HG02943 (cell line): ENCODE results near the gene DENND1B.

ENCODE experiments used
- ATAC-seq: cut with Tn5 transposase; IDR thresholded peaks from one replicate; pipeline ENCODE4 v1.9.1; 2021; ENCODE audit warnings: mild to moderate bottlenecking, low read depth, moderate library complexity; ENCODE audit not compliant: unreplicated experiment

The DENND1B gene

GRCh38 chr1:197690074-197690473 is 85.2 kb downstream of the DENND1B start:
- no peak for ATAC-seq

GRCh38 chr1:197688233-197688632 is 87.0 kb downstream of the DENND1B start:
- ATAC-seq, result no peak

- no peak for ATAC-seq
Measured at GRCh38 chr1:197686702-197687355, 88.5 kb downstream of the DENND1B start.

- ATAC-seq, result no peak
Measured at GRCh38 chr1:197686231-197686630, 89.0 kb downstream of the DENND1B start.

DNA sequence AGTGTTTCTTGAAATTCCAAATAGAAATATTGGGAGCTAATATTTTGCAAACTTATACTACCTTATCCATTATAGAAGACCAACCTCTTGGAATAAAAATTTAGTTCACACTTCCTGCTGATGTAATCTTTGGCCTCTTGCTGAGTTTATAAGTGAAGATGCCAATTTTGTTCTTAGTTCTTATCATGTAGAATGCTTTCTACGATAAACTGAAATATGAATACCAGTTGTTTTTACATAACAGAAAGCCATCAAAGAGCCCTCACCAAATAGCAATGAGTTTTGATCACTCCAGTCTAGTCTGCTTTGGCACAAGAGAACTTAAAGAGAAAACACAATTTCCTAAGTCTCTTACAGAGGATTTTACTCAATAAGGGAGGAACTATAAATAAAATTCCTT is 89.5 kb downstream of the DENND1B start:
- no peak for ATAC-seq

GRCh38 chr1:197683895-197684553 is 91.3 kb downstream of the DENND1B start:
- ATAC-seq, result no peak

DNA sequence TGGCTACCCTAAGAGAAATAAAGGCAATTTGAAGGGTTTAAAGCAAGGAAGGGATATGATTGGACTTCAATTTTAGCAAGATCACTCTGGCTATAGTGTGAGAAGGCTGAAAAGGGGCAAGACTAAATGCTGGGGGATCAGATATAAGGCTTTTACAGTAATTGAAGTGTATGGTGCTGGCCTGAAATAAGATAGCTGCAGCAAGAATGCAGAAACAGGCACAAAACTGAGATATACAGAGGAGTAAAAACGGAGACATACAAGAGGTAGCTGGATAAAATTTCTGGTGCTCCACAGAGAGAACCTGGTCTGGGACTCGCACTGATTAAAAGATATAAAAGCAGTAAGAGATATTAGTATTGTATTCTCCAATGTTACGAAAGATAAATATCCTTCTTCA is 92.0 kb downstream of the DENND1B start:
- ATAC-seq, result no peak

DNA sequence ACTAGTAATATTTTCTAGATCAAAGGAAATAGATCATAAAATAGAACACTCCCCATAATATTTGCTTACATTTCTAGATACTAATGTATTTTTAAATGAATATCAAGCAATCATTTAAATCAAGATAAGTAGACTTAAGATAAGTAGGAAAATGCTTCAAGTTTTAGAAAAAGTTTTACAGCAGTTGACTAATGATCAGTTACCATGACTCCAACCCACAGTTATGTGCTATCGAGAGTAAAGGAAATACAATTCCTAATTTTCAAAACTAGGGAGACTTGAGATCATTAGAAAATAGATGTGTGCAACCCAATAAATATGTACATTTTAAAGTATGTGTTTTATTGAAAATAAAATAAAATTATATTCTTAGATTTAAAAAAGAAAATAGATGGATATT is 95.0 kb downstream of the DENND1B start:
- no peak for ATAC-seq

DNA sequence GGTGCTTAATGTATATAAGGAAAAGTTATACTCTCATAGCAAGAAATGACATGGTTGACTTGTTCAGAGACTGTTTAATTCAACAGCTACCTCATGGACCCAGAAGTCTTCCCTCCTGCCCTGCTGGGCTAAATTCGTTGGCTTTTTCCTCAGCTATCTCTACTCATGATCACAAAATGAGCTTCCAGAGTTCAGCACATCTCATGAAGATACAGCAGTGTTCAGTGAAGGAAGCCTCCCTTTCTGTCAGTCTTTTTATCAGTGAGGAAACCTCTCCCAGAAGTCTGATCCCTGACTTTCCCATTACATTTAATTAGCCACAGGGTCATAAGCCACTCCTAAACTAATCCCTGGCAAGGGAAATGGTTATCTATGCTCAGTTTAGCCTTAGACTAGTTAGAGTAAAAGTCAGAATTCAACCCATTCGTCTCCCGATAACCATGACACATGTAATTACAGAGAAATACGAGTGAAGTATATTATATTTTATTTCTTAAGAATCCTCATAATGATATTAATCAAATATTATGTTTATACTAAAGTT is 97.5 kb downstream of the DENND1B start:
- no peak for ATAC-seq

DNA sequence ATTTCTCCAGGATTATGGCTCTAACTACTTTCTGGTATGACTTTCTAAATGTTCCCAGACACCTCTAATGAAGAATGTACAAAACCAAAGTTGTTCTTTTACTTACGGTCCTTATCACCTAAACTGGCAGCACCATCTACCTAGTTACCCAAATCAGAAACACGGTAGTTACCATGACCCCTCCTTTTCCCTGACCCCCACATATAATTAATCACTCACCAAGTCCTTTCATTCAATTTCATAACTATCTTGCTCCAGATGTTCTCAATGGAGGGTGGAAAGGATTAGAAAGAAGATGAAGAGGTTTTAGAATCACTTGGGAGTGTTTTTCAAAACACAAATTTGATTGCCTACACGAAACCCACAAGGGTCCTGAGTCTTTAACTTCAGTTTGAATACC is 98.0 kb downstream of the DENND1B start:
- no peak for ATAC-seq

GRCh38 chr1:197675583-197676208 is 99.6 kb downstream of the DENND1B start:
- no peak for ATAC-seq

- ATAC-seq, result no peak
Measured at GRCh38 chr1:197674286-197674685, 101.0 kb downstream of the DENND1B start.

- no peak for ATAC-seq
Measured at GRCh38 chr1:197673292-197673691, 102.0 kb downstream of the DENND1B start.

DNA sequence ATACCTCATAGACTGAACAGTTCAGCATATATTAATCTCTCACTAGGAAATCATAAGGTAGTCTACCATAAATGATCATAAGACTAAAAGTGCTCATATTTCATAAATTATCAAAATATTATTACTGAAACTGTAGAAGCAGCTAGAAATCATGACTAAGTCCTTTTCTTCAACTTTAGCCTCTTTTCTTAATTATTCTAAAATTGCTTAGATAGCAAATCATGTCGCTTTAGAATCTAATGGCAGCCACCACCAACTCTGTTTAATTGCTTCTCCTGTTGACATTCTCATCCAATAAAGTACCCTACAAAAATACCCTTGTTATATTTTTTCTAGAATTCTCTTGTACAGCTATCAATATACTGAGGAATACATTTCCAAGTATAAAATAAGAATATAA is 102.9 kb downstream of the DENND1B start:
- ATAC-seq, result no peak

DNA sequence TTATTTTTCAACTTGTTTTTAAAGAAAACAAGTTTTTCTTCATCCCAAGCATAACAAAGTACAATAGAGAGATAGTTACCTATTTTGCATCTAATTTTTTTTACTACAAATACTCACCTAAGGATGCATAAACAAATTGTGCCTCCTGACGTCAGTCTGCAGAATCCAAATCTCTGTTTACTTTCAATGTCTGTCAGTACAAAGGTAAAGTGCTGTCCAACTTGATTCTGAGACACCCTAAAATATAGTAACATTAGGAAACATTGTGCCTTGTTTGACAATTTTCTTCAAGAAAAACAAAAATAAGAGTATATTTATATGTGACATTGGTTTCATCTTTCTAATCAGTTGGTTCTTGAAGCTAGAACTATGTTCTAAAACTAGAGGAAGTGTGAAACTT is 103.4 kb downstream of the DENND1B start:
- ATAC-seq, result no peak

DNA sequence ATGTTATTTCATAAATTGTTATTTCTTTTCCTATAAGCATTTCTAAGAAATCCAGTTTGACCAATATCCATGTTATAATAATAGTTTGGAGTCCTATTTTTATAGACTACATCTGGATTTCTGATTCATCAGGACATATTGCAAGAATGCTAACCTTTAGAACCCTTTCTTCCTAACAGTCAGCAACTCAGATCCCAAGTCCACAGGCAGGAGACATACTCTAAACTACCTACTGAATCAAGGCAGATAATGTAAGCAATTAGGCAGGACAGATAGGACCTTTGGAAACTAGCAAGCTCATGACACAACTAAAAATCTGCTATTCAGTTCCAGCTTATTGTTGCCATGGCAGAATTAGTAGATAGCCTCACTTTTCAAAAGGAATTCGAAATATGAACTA is 104.1 kb downstream of the DENND1B start:
- no peak for ATAC-seq

DNA sequence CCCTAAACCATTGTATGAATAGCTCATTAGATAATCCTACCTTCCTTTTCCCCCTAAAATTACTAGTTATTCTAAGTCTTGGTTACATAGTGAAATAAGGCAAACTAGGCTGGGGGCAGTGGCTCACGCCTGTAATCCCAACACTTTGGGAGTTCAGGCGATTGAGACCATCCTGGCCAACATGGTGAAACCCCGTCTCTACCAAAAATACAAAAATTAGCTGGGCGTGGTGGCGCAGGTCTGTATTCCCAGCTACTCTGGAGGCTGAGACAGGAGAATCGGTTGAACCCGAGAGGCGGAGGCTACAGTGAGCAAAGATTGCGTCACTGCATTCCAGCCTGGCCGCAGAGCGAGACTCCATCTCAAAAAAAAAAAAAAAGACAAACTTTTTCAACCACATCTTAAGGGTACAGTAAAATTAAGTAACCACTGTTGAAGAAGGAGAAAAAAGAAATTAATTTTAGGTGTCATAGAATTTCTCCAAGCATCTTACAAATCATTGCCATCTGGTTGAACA is 108.5 kb downstream of the DENND1B start:
- ATAC-seq, result no peak

- no peak for ATAC-seq
Measured at GRCh38 chr1:197664391-197664790, 110.9 kb downstream of the DENND1B start.

DNA sequence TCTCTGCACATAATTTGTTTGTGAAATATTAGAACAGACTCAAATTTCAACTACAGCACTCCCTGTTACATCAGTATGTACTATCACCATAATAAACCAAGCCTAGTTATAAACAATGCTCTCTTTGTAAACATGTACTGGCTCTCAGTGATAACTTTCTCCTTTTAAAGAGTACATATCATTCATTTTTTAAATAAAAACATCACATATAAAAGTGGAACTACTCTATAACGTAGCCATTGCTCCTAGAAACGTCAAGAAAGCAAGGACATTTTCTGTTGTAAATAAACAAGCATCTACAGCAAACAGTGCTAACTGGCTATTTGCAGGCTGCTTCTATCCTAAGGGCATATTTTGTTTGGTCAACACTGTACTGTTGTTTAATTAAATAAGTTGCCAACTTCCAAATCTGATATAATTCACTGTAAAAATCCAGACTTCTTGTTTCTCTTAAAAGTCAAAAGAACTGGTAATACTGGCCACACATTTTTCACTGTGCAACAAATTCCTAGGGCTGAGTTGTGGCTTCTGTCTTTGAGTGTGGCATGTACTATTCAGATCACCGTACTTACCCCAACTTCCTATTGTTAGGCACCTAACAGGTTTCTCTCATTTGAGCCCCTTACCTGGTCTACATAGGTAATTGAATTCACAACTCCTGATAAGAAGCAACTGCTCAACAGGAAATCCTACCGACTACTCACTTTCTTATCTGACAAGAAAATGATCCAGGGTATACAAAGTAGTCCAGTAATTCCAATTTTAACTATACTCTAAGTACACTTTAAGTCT is 111.9 kb downstream of the DENND1B start:
- ATAC-seq, result no peak

- ATAC-seq, result no peak
Measured at GRCh38 chr1:197660389-197660788, 114.9 kb downstream of the DENND1B start.

- no peak for ATAC-seq
Measured at GRCh38 chr1:197659171-197659570, 116.1 kb downstream of the DENND1B start.
